ENCODE results near the gene ELMOD1. TPM values are rescaled to one million over a fixed set of nuclear protein-coding genes. Genes with fewer than 3 reads are reported as not detected.

Gene ELMOD1
- total RNA-seq, 3 donors from 2014 or later (not counting 1 experiment from before 2014, with no cell fraction given): not detected

- H3K36me3 Mint-ChIP-seq: no peaks in the 10 kb centered on the region
- intact Hi-C loops (cut with micrococcal nuclease): no loop called here
Measured at GRCh38 chr11:107702109-107702660, 111.2 kb downstream of the ELMOD1 start.

GRCh38 chr11:107702723-107703122, 111.8 kb downstream of the ELMOD1 start:
- WGBS (ENCODE audit: insufficient coverage): 89% methylated on average over 2 of the region's 2 CpGs
- DNase-seq (no peak), ATAC-seq (no peak)
- no peak for TF ChIP-seq CTCF (IDR thresholded peaks at IDR 0.05)
- no peak overlapping the region for H3K27ac ChIP-seq (ENCODE audit: low read length)
- H3K9me3 ChIP-seq (ENCODE audit: control insufficient read depth, insufficient read depth, low read length): no peaks in the 10 kb centered on the region
- Mint-ChIP-seq H3K4me3 (no peak overlapping the region), H3K9me3 (no peaks in the 10 kb centered on the region), H3K27ac (no peak overlapping the region), H3K4me1 (no peaks in the 10 kb centered on the region), H3K27me3 (ENCODE audit: low read depth in 2 of 2) (peaks cover 12 to 23% of the 10 kb centered on the region in 2 donors), H3K36me3 (no peaks in the 10 kb centered on the region)
- no peaks in the 10 kb centered on the region for H3K4me1 ChIP-seq (ENCODE audit: control insufficient read depth, insufficient read depth, low read length)
- H3K4me3 ChIP-seq (ENCODE audit: low read length): no peak overlapping the region
- H3K27me3 ChIP-seq (ENCODE audit: control insufficient read depth, insufficient read depth, low read length): no peaks in the 10 kb centered on the region
- intact Hi-C loops (cut with micrococcal nuclease): no loop called here
- H3K36me3 ChIP-seq (ENCODE audit: control insufficient read depth, insufficient read depth, low read length): no peaks in the 10 kb centered on the region

More at GRCh38 chr11:107702109-107702660, 111.2 kb downstream of the ELMOD1 start:
- no peaks in the 10 kb centered on the region for H3K27me3 ChIP-seq (ENCODE audit: control insufficient read depth, insufficient read depth, low read length)
- H3K9me3 ChIP-seq (ENCODE audit: control insufficient read depth, insufficient read depth, low read length): no peaks in the 10 kb centered on the region
- H3K9me3 Mint-ChIP-seq: no peaks in the 10 kb centered on the region
- no peaks in the 10 kb centered on the region for H3K4me1 Mint-ChIP-seq
- no peaks in the 10 kb centered on the region for H3K4me1 ChIP-seq (ENCODE audit: control insufficient read depth, insufficient read depth, low read length)
- 82% methylated on average over 7 of the region's 7 CpGs for WGBS (ENCODE audit: insufficient coverage)
- H3K4me3 ChIP-seq (ENCODE audit: low read length): no peak overlapping the region
- no peak overlapping the region for H3K27ac ChIP-seq (ENCODE audit: low read length)
- no peak for DNase-seq
- no peak overlapping the region for H3K4me3 Mint-ChIP-seq
- H3K36me3 ChIP-seq (ENCODE audit: control insufficient read depth, insufficient read depth, low read length): no peaks in the 10 kb centered on the region
- TF ChIP-seq CTCF (IDR thresholded peaks at IDR 0.05): no peak
- no peak overlapping the region for H3K27ac Mint-ChIP-seq
- peaks cover 13 to 23% of the 10 kb centered on the region in 2 donors for H3K27me3 Mint-ChIP-seq (ENCODE audit: low read depth in 2 of 2)
- ATAC-seq: no peak

GRCh38 chr11:107704451-107704850, 113.5 kb downstream of the ELMOD1 start:
- H3K36me3 Mint-ChIP-seq: no peaks in the 10 kb centered on the region

More at GRCh38 chr11:107704451-107704850, 113.5 kb downstream of the ELMOD1 start:
- intact Hi-C loops (cut with micrococcal nuclease): no loop called here
- no peak for TF ChIP-seq CTCF (IDR thresholded peaks at IDR 0.05)
- Mint-ChIP-seq H3K4me1 (no peaks in the 10 kb centered on the region), H3K9me3 (no peaks in the 10 kb centered on the region), H3K27ac (no peak overlapping the region), H3K27me3 (ENCODE audit: low read depth in 2 of 2) (peaks cover 19 to 23% of the 10 kb centered on the region in 2 donors), H3K4me3 (no peak overlapping the region)
- H3K4me1 ChIP-seq (ENCODE audit: control insufficient read depth, insufficient read depth, low read length): no peaks in the 10 kb centered on the region
- no peaks in the 10 kb centered on the region for H3K27me3 ChIP-seq (ENCODE audit: control insufficient read depth, insufficient read depth, low read length)
- no peak overlapping the region for H3K27ac ChIP-seq (ENCODE audit: low read length)
- DNase-seq: no peak
- H3K4me3 ChIP-seq (ENCODE audit: low read length): no peak overlapping the region
- WGBS (ENCODE audit: insufficient coverage): 81% methylated on average over 3 of the region's 3 CpGs
- H3K36me3 ChIP-seq (ENCODE audit: control insufficient read depth, insufficient read depth, low read length): no peaks in the 10 kb centered on the region
- no peaks in the 10 kb centered on the region for H3K9me3 ChIP-seq (ENCODE audit: control insufficient read depth, insufficient read depth, low read length)
- no peak for ATAC-seq
